Activated CD8-positive, alpha-beta T cell treated with anti-CD3 and anti-CD28 coated beads for 36 hours (primary cell): Measurements from ENCODE around the gene SCGB3A2. TPM values are rescaled to one million over a fixed set of nuclear protein-coding genes. Genes with fewer than 3 reads are reported as not detected.
"Not testable (repeated sequence)": the region's sequence is repeated elsewhere in the genome, so short reads cannot be mapped to it uniquely, and the experiment has no call there.

ENCODE experiments used
- ATAC-seq: fragments of 200-7000 bp; cut with Tn5 transposase; one replicate; pipeline ENCODE4 v1.10.0; 2021; ENCODE audit warnings: mild to moderate bottlenecking, moderate library complexity
- CTCF ChIA-PET: fragments of 350-600 bp; sonication (Branson Sonifier 250); formaldehyde crosslinking; loops from one replicate; lab custom pipeline; 2021; ENCODE audit warnings: antibody characterized with exemption; lab: Charles Lee
- POLR2A ChIA-PET: fragments of 350-600 bp; sonication (Branson Sonifier 250); formaldehyde crosslinking; loops from one replicate; lab custom pipeline; 2021; ENCODE audit warnings: antibody characterized with exemption; lab: Charles Lee
- DNase-seq: peaks from one replicate; pipeline ENCODE4 v3.0.0-alpha.2; 2020
- H3K27ac Mint-ChIP-seq: one replicate; pipeline ENCODE4 v1.8.0; 2021; ENCODE audit warnings: mild to moderate bottlenecking, mixed read lengths
- H3K27me3 Mint-ChIP-seq: one replicate; pipeline ENCODE4 v1.8.0; 2021; ENCODE audit warnings: mixed read lengths
- H3K36me3 Mint-ChIP-seq: one replicate; pipeline ENCODE4 v1.8.0; 2021; ENCODE audit warnings: low read depth, mixed read lengths
- H3K4me1 Mint-ChIP-seq: one replicate; pipeline ENCODE4 v1.8.0; 2021; ENCODE audit warnings: low read depth, mixed read lengths
- H3K4me3 Mint-ChIP-seq: one replicate; pipeline ENCODE4 v1.8.0; 2021; ENCODE audit warnings: mild to moderate bottlenecking, moderate library complexity, mixed read lengths
- H3K9me3 Mint-ChIP-seq: one replicate; pipeline ENCODE4 v1.8.0; 2021; ENCODE audit warnings: mixed read lengths
- intact Hi-C: fragments of 100-400 bp; cut with micrococcal nuclease; formaldehyde crosslinking; loops from one replicate; pipeline ENCODE4 v1.10.0; 2022
- total RNA-seq, 2 experiments: library from RNA; stranded (reverse); gene quantifications; one replicate each; pipeline ENCODE4 v1.2.3, GENCODE V29; 2021
- TF ChIP-seq, protein P1 (sequence below): fragments of 200-600 bp; IDR thresholded peaks from one replicate; pipeline ENCODE4 v1.8.0; 2022; ENCODE audit warnings: antibody characterized with exemption, mild to moderate bottlenecking

The SCGB3A2 gene
- total RNA-seq, 2 experiments from 2014 or later, result not detected

DNA sequence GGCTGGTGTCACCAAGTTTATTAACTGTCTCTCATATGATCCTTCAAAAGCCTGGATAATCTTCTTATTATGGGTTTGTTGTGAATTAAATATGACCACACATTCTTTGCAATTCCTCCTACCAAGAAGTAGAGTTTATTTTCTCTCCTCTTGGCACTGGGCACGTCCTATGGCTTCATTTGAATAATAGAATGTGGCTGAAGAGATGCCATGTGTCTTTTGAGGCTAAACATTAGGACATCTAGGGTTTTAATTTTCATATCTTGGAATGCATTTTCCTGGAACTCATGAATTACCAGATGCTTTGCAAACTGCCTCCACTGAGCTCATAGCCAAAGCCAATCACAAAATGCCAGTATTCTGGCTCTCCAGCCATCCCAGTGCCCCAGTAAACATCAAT is 19.9 kb upstream of the SCGB3A2 start:
- Mint-ChIP-seq H3K36me3 (no peaks in the 10 kb centered on the region), H3K27me3 (peaks cover 4% of the 10 kb centered on the region), H3K9me3 (no peaks in the 10 kb centered on the region), H3K4me3 (no peak overlapping the region), H3K27ac (no peak overlapping the region), H3K4me1 (peaks cover 3% of the 10 kb centered on the region)
- intact Hi-C loops, result no loop called here
- DNase-seq (no peak), ATAC-seq (no peak)
- CTCF ChIA-PET, result interaction anchor here (0.9 to 2.3 kb wide), 14 partner anchors 13 to 872 kb away, joined by 3 to 10 read pairs (median 4); partner anchors contain the start of genes FBXO38 and SPINK1
- TF ChIP-seq, protein P1, sequence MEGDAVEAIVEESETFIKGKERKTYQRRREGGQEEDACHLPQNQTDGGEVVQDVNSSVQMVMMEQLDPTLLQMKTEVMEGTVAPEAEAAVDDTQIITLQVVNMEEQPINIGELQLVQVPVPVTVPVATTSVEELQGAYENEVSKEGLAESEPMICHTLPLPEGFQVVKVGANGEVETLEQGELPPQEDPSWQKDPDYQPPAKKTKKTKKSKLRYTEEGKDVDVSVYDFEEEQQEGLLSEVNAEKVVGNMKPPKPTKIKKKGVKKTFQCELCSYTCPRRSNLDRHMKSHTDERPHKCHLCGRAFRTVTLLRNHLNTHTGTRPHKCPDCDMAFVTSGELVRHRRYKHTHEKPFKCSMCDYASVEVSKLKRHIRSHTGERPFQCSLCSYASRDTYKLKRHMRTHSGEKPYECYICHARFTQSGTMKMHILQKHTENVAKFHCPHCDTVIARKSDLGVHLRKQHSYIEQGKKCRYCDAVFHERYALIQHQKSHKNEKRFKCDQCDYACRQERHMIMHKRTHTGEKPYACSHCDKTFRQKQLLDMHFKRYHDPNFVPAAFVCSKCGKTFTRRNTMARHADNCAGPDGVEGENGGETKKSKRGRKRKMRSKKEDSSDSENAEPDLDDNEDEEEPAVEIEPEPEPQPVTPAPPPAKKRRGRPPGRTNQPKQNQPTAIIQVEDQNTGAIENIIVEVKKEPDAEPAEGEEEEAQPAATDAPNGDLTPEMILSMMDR, result no peak
- POLR2A ChIA-PET, result no interaction called here

DNA sequence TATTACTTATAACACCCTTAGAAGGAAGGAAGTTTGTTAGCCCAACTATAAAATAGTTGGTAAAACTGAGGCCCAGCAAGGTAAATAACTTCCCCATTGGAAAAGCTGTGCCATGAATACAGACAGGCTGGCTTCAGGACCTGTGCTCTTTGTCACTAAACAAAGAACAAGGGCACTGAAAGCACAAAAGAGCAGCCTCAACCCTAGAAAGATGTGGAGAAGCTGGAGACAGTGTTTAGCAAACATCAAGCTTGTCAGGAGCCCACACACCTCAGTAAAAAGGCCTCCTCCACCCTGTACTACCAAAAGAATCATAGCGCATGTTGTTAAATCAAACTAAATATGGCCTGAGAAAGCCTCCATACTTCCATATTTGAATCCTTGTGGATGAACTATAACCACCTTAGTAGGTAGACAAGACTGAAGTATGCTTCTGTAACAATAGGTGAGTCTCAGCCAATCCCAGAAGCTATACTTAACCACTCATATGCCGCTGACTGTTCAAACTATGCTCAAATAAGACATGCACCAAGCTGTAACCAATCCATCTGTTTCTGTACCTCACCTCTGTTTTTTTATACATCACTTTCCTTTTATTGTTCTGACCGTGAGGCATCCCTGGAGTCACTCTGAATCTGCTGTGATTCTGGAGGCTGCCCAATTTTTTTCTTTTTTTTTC is 18.4 kb upstream of the SCGB3A2 start:
- peaks cover 3% of the 10 kb centered on the region for H3K4me1 Mint-ChIP-seq
- ChIA-PET POLR2A (no interaction called here), CTCF (interaction anchor here (0.7 to 1.2 kb wide), 3 partner anchors 9 to 234 kb away, joined by 3 to 5 read pairs (median 3); no protein-coding TSS in a partner anchor)
- H3K4me3 Mint-ChIP-seq, result no peak overlapping the region
- TF ChIP-seq, protein P1, result no peak
- DNase-seq (no peak), ATAC-seq (no peak)
- H3K9me3 Mint-ChIP-seq, result no peaks in the 10 kb centered on the region
- intact Hi-C loops, result no loop called here
- no peak overlapping the region for H3K27ac Mint-ChIP-seq
- H3K27me3 Mint-ChIP-seq, result peaks cover 5% of the 10 kb centered on the region
- H3K36me3 Mint-ChIP-seq, result no peaks in the 10 kb centered on the region

DNA sequence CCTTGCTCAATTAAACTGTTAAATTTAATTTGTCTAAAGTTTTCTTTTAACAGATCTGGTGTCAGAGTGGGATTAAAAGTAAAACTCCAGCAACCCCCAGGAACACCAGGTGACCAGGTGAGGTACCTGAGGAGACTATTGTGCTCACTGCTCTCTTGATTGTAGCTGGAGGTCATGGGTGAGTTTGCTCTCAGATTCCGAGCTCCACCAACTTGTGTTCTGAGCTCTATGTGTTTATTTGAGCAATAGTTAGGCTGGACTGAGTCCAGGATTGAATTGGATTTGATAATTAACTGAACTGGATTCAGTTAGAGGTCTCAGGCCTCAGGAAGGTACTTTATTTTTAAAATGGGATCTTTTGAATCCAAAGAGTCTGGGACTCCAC is 17.9 kb upstream of the SCGB3A2 start:
- DNase-seq, result no peak
- no peak overlapping the region for H3K4me3 Mint-ChIP-seq
- POLR2A ChIA-PET, result no interaction called here
- CTCF ChIA-PET, result interaction anchor here (0.7 to 1.2 kb wide), 2 partner anchors 10 to 234 kb away, joined by 3 read pairs; no protein-coding TSS in a partner anchor
- TF ChIP-seq, protein P1, result no peak
- peaks cover 3% of the 10 kb centered on the region for H3K4me1 Mint-ChIP-seq
- no peak for ATAC-seq
- H3K27me3 Mint-ChIP-seq, result peaks cover 5% of the 10 kb centered on the region
- no peak overlapping the region for H3K27ac Mint-ChIP-seq
- intact Hi-C loops, result no loop called here
- H3K9me3 Mint-ChIP-seq, result no peaks in the 10 kb centered on the region
- H3K36me3 Mint-ChIP-seq, result no peaks in the 10 kb centered on the region

DNA sequence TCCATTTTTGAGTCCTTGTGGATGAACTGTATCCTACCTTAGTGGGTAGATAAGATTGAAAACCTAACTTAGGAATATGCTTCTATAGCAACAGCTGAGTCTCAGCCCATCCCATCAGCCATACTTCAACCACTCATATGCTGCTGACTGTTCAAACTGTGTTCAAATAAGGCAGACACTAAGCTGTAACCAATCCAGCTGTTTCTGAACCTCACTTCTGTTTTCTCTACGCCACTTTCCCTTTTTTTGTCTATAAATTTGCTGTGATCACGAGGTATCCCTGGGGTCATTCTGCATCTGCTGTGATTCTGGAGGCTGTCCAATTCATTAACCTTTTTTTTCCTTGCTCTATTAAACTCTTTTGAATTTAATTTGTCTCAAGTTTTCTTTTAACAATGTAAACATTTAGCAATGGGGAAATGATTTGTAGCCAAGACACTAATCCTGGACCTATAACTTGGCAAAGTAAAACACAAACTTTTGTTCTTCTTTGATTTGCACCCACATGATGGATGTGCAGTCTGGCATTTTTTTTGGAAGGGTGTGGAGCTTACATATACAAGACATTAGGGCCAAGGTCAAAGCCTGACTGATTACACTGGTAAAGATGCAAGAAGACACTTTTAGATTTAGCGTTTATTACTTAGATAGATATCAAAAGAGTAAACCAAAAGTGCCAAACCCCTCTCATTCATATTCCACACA is 14.9 kb upstream of the SCGB3A2 start:
- ATAC-seq (no peak), DNase-seq (no peak)
- no peaks in the 10 kb centered on the region for H3K4me1 Mint-ChIP-seq
- no peaks in the 10 kb centered on the region for H3K9me3 Mint-ChIP-seq
- CTCF ChIA-PET, result no interaction called here
- no peaks in the 10 kb centered on the region for H3K36me3 Mint-ChIP-seq
- H3K27ac Mint-ChIP-seq, result no peak overlapping the region
- POLR2A ChIA-PET, result no interaction called here
- peaks cover 2% of the 10 kb centered on the region for H3K27me3 Mint-ChIP-seq
- TF ChIP-seq, protein P1, result no peak
- no peak overlapping the region for H3K4me3 Mint-ChIP-seq
- intact Hi-C loops, result no loop called here

DNA sequence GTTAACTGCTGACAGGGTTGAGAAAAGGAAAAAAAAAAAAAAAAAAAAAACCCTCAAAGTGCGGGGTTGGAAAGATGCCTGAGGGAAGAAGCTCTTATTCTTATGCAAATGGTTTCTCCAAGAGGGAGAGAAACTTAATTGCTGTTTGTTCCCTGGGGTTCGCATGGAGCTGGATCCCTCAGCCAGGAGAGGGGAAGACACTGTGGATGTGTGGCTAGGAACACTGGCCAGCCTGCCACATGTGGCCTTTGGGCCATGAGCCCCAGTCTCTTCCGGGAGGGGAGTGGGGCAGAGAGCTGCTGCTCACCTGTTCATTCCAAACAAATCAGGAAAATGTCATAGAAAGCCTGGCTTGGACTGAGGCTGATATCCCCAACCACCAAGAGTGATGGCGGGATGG is 9.4 kb upstream of the SCGB3A2 start:
- intact Hi-C loops, result no loop called here
- Mint-ChIP-seq H3K36me3 (no peaks in the 10 kb centered on the region), H3K4me1 (no peaks in the 10 kb centered on the region), H3K4me3 (no peak overlapping the region), H3K9me3 (no peaks in the 10 kb centered on the region), H3K27me3 (peaks cover 2% of the 10 kb centered on the region), H3K27ac (no peak overlapping the region)
- ChIA-PET POLR2A (no interaction called here), CTCF (no interaction called here)
- TF ChIP-seq, protein P1, result no peak
- DNase-seq, result no peak
- ATAC-seq, result no peak

DNA sequence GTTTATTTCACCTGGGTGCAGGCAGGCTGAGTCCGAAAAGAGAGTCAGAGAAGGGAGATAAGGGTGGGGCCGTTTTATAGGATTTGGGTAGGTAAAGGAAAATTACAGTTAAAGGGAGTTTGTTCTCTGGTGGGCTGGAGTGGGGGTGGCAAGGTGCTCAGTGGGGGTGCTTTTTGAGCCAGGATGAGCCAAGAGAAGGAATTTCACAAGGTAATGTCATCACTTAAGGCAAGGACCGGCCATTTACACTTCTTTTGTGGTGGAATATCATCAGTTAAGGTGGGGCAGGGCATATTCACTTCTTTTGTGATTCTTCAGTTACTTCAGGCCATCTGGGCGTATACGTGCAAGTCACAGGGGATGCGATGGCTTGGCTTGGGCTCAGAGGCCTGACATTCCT is 8.6 kb upstream of the SCGB3A2 start:
- H3K36me3 Mint-ChIP-seq, H3K27ac Mint-ChIP-seq, CTCF ChIA-PET, H3K4me1 Mint-ChIP-seq, H3K9me3 Mint-ChIP-seq, H3K27me3 Mint-ChIP-seq, POLR2A ChIA-PET, intact Hi-C loops, H3K4me3 Mint-ChIP-seq, ATAC-seq, DNase-seq: not testable (repeated sequence)

DNA sequence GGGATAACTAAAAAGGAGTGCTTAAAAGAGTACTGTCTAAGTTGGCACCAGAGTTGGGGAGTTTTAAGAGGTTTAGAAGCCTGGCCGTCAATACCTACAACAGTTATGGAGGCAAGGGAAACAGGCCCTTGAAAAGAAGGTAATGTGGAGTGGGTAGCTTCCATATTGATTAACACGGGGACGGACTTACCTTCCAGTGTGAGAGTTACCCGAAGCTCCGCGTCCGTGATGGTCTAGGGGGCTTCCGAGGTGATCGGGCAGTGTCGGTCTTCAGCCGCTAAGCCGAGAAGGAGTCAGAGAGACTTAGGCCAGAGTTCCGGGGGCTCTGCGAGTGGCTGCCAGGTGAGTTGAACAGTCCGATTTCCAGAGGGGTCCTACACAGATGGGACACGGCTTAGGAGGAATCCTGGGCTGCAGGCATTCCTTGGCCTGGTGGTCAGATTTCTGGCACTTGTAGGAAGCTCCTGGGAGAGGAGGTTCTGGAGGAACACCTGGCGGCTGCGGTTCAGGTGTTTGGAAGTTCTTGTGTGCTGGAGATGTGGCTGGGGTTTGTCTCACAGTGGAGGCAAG is 6.4 kb upstream of the SCGB3A2 start:
- H3K4me1 Mint-ChIP-seq, H3K9me3 Mint-ChIP-seq, DNase-seq, H3K4me3 Mint-ChIP-seq, H3K36me3 Mint-ChIP-seq, ATAC-seq, CTCF ChIA-PET, intact Hi-C loops, H3K27me3 Mint-ChIP-seq, H3K27ac Mint-ChIP-seq, POLR2A ChIA-PET: not testable (repeated sequence)
